B cell (primary cell): Measurements from ENCODE around the gene FBLN2. TPM values are rescaled to one million over a fixed set of nuclear protein-coding genes. Genes with fewer than 3 reads are reported as not detected.

ENCODE experiments used
- ATAC-seq: fragments of 200-7000 bp; cut with Tn5 transposase; one replicate; pipeline ENCODE4 v1.10.0; 2021; ENCODE audit warnings: low read depth, mild to moderate bottlenecking, moderate number of reproducible peaks, moderate library complexity
- CTCF ChIA-PET: fragments of 350-600 bp; sonication (Branson Sonifier 250); formaldehyde crosslinking; loops from one replicate; lab custom pipeline; 2021; ENCODE audit warnings: antibody characterized with exemption, inconsistent platforms; lab: Charles Lee
- POLR2A ChIA-PET: fragments of 350-600 bp; sonication (Branson Sonifier 250); formaldehyde crosslinking; loops from one replicate; lab custom pipeline; 2021; ENCODE audit warnings: antibody characterized with exemption; lab: Charles Lee
- DNase-seq: peaks from one replicate; pipeline ENCODE4 v3.0.0; 2013
- H2AFZ ChIP-seq: 2 replicates; pipeline ENCODE4 v1.6.1; 2012; ENCODE audit warnings: mild to moderate bottlenecking, low read depth, low read length; ENCODE audit not compliant: insufficient read depth, poor library complexity, severe bottlenecking
- H3K27ac ChIP-seq, 2 donors: 1 replicate in 1 of 2; 2 replicates in 1 of 2; pipeline ENCODE4 v1.5.1; 2012 to 2013; ENCODE audit warnings: low read length in 2 of 2, mild to moderate bottlenecking in 2 of 2, moderate library complexity in 1 of 2
- H3K27me3 ChIP-seq, 4 experiments: fragments of 200-600 bp in 1 of 4; sonication (generic) in 1 of 4; replicated peaks in 1 of 4; 1 replicate in 2 of 4; 2 replicates in 2 of 4; pipeline versions ENCODE4 v1.6.1 to v1.7.0; 2013 to 2016; ENCODE audit warnings: low read length in 3 of 4, mild to moderate bottlenecking in 2 of 4, mixed read lengths in 1 of 4, moderate library complexity in 1 of 4; ENCODE audit not compliant: insufficient read depth in 4 of 4, control insufficient read depth in 3 of 4; ENCODE audit errors: control extremely low read depth in 1 of 4
- H3K36me3 ChIP-seq, 2 experiments: replicated peaks in 1 of 2; 1 replicate in 1 of 2; 2 replicates in 1 of 2; pipeline versions ENCODE4 v1.6.1 to v1.7.1; 2013; ENCODE audit warnings: low read length in 1 of 2; ENCODE audit not compliant: insufficient read depth in 2 of 2, control insufficient read depth in 1 of 2; ENCODE audit errors: control extremely low read depth in 1 of 2, extremely low read depth in 1 of 2
- H3K4me1 ChIP-seq, 2 donors: fragments of 200-600 bp in 1 of 2; sonication (generic) in 1 of 2; 1 replicate in 1 of 2; 2 replicates in 1 of 2; pipeline versions ENCODE4 v1.5.1 to v1.6.1; 2013 to 2017; ENCODE audit warnings: low read length in 2 of 2; ENCODE audit not compliant: control insufficient read depth in 2 of 2, insufficient read depth in 2 of 2
- H3K4me2 ChIP-seq: replicated peaks from 2 replicates; pipeline ENCODE3; 2012; ENCODE audit warnings: mild to moderate bottlenecking, low read depth, low read length; ENCODE audit not compliant: poor library complexity, severe bottlenecking
- H3K4me3 ChIP-seq, 5 experiments: fragments of 200-600 bp in 1 of 5; sonication (generic) in 1 of 5; 1 replicate in 3 of 5; 2 replicates in 2 of 5; pipeline versions ENCODE4 v1.5.1 to v1.7.0; 2011 to 2016; ENCODE audit warnings: low read length in 4 of 5, mild to moderate bottlenecking in 4 of 5, low read depth in 2 of 5, control low read depth in 1 of 5, moderate library complexity in 1 of 5; ENCODE audit not compliant: insufficient read depth in 1 of 5; ENCODE audit errors: control extremely low read depth in 1 of 5, extremely low read depth in 1 of 5
- H3K79me2 ChIP-seq: fragments of 200-600 bp; sonication (generic); one replicate; pipeline ENCODE4 v1.6.0; 2016; ENCODE audit warnings: low read length; ENCODE audit not compliant: control insufficient read depth, insufficient read depth
- H3K9ac ChIP-seq: fragments of 200-600 bp; sonication (generic); 2 replicates; pipeline ENCODE4 v1.6.1; 2017; ENCODE audit warnings: mild to moderate bottlenecking, low read length, moderate library complexity
- H3K9me3 ChIP-seq, 3 donors: one replicate each; pipeline versions ENCODE4 v1.6.1 to v1.7.1; 2013; ENCODE audit warnings: low read length in 2 of 3; ENCODE audit not compliant: control insufficient read depth in 2 of 3, insufficient read depth in 1 of 3; ENCODE audit errors: control extremely low read depth in 1 of 3
- H4K20me1 ChIP-seq: 2 replicates; pipeline ENCODE4 v1.6.0; 2012; ENCODE audit warnings: mild to moderate bottlenecking, low read length; ENCODE audit not compliant: insufficient read depth, control insufficient read depth, poor library complexity, severe bottlenecking
- H3K27ac Mint-ChIP-seq: one replicate; pipeline ENCODE4 v1.8.0; 2021; ENCODE audit warnings: mixed read lengths
- H3K27me3 Mint-ChIP-seq: one replicate; pipeline ENCODE4 v1.8.0; 2021; ENCODE audit warnings: mixed read lengths
- H3K4me1 Mint-ChIP-seq: one replicate; pipeline ENCODE4 v1.8.0; 2021; ENCODE audit warnings: mixed read lengths
- H3K4me3 Mint-ChIP-seq: one replicate; pipeline ENCODE4 v1.8.0; 2021; ENCODE audit warnings: mixed read lengths
- H3K9me3 Mint-ChIP-seq: one replicate; pipeline ENCODE4 v1.8.0; 2022; ENCODE audit warnings: mixed read lengths; ENCODE audit not compliant: insufficient read depth
- CTCF ChIP-seq: fragments of 200-600 bp; IDR thresholded peaks from one replicate; pipeline ENCODE4 v1.8.0; 2022; ENCODE audit warnings: antibody characterized with exemption, mild to moderate bottlenecking
- EZH2 ChIP-seq: IDR thresholded peaks from 2 replicates; pipeline ENCODE4 v1.6.1; 2012; ENCODE audit warnings: borderline replicate concordance, low read depth, mild to moderate bottlenecking, moderate library complexity, low read length; ENCODE audit not compliant: insufficient read depth, poor library complexity, severe bottlenecking
- WGBS: methylation state at CpG from one replicate; pipeline ENCODE4 v1.1.5; 2013; ENCODE audit warnings: missing lambda C conversion rate; ENCODE audit not compliant: insufficient coverage; 5-methylcytosine and 5-hydroxymethylcytosine counted together
- intact Hi-C: fragments of 100-400 bp; cut with micrococcal nuclease; formaldehyde crosslinking; loops from one replicate; pipeline ENCODE4 v1.10.0; 2022
- polyA plus RNA-seq: library from polyadenylated mRNA; depleted of rRNA; stranded (reverse); fragments of >200 nt; gene quantifications from 2 replicates; pipeline ENCODE4 v1.2.3, GENCODE V29; 2012
- total RNA-seq, 2 donors: library from RNA; stranded (reverse); fragments of 120-200 nt in 1 of 2; gene quantifications; 1 replicate in 1 of 2; 2 replicates in 1 of 2; pipeline versions ENCODE4 v1.2.3 to v1.2.4, GENCODE V29; 2013 to 2022

FBLN2 gene
- total and polyA plus RNA-seq, 2 donors (not counting 1 experiment from before 2014, with no cell fraction given): 3.6 to 8.2 TPM

DNA sequence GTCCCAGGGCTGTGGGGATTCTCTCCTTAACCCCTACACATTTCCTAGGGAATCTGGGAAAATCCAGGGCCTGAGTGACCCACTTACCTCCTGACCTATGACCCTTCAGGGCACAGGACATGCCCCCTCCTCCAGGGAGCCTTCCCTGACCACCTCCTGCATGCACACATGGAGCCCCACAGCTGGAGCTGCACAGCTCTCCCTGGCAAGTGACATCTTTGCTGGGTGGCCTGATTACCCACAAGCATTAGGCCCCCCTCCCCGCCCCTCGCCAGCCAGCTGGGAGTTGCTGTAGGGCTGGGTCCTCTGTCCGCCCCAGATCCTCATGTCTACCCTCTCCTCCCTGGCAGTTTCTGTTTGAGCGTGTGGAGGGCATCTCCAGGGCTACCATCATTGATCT is 47.4 kb upstream of the FBLN2 start:
- Mint-ChIP-seq H3K27me3 (peaks cover 3% of the 10 kb centered on the region), H3K27ac (no peak overlapping the region), H3K4me1 (no peaks in the 10 kb centered on the region), H3K9me3 (no peaks in the 10 kb centered on the region), H3K4me3 (no peak overlapping the region)
- H3K4me3 ChIP-seq: no peak overlapping the region
- POLR2A ChIA-PET: interaction anchor here (0.5 kb wide), 1 partner anchor 10 kb away, joined by 6 read pairs; no protein-coding TSS in a partner anchor
- no peaks in the 10 kb centered on the region for H3K79me2 ChIP-seq
- H3K4me2 ChIP-seq: no peak overlapping the region
- 97% methylated on average over 4 of the region's 4 CpGs for WGBS
- no peaks in the 10 kb centered on the region for H3K9me3 ChIP-seq
- no peaks in the 10 kb centered on the region for H3K36me3 ChIP-seq
- intact Hi-C loops: no loop called here
- no peaks in the 10 kb centered on the region for H3K27me3 ChIP-seq
- no peak for TF ChIP-seq CTCF
- no peak for DNase-seq
- H4K20me1 ChIP-seq: no peaks in the 10 kb centered on the region
- CTCF ChIA-PET: interaction anchor here (8.4 kb wide), 1 partner anchor 146 kb away, joined by 286 read pairs; no protein-coding TSS in a partner anchor
- H3K4me1 ChIP-seq: no peaks in the 10 kb centered on the region
- no peak overlapping the region for H2AFZ ChIP-seq
- H3K9ac ChIP-seq: no peak overlapping the region
- H3K27ac ChIP-seq: no peak overlapping the region
- no peak for ATAC-seq

- POLR2A ChIA-PET: interaction anchor here (0.5 kb wide), 1 partner anchor 11 kb away, joined by 6 read pairs; no protein-coding TSS in a partner anchor
- TF ChIP-seq CTCF: no peak
- TF ChIP-seq EZH2: no peak
- ATAC-seq (no peak), DNase-seq (no peak)
- Histone ChIP-seq H3K36me3 (no peaks in the 10 kb centered on the region), H3K79me2 (no peaks in the 10 kb centered on the region), H3K27ac (no peak overlapping the region), H3K4me3 (no peak overlapping the region), H3K9ac (no peak overlapping the region), H3K27me3 (no peaks in the 10 kb centered on the region), H2AFZ (no peak overlapping the region), H3K9me3 (no peaks in the 10 kb centered on the region), H3K4me1 (no peaks in the 10 kb centered on the region), H3K4me2 (no peak overlapping the region), H4K20me1 (no peaks in the 10 kb centered on the region)
- peaks cover 3% of the 10 kb centered on the region for H3K27me3 Mint-ChIP-seq
- intact Hi-C loops: no loop called here
- no peak overlapping the region for H3K4me3 Mint-ChIP-seq
- H3K27ac Mint-ChIP-seq: no peak overlapping the region
- 95% methylated on average over 18 of the region's 18 CpGs for WGBS
- CTCF ChIA-PET: interaction anchor here (8.4 kb wide), 1 partner anchor 146 kb away, joined by 286 read pairs; no protein-coding TSS in a partner anchor
- no peaks in the 10 kb centered on the region for H3K9me3 Mint-ChIP-seq
- H3K4me1 Mint-ChIP-seq: no peaks in the 10 kb centered on the region
Measured at GRCh38 chr3:13501958-13502790, 46.8 kb upstream of the FBLN2 start.
